ENCODE results near the gene CENPV. TPM values are rescaled to one million over a fixed set of nuclear protein-coding genes. Genes with fewer than 3 reads are reported as not detected.

CENPV gene
- total and polyA plus RNA-seq, 10 of the 15 experiments (the other 5 are each of a cell fraction or from before 2014, with no cell fraction given): 22.5 to 98.6 (median 80.8) TPM

- TF ChIP-seq HCFC1 (IDR thresholded peaks at IDR 0.05; ENCODE audit: low read length) (no peak), SMARCA5 (IDR thresholded peaks at IDR 0.05) (peak; percentile 93; the same call in 1 of the 2 replicates), TCF3 (IDR thresholded peaks at IDR 0.05; ENCODE audit: borderline replicate concordance, insufficient read depth, low read depth, low read length) (peak; percentile 57; the same call in 1 of the 2 replicates), RAD21 (IDR thresholded peaks at IDR 0.05; ENCODE audit: insufficient read depth, low read depth, low read length) (peak; percentile 11; the same call in 1 of the 2 replicates), YY1 (IDR thresholded peaks at IDR 0.05; ENCODE audit: low read depth, low read length) (no peak), TAF1 (IDR thresholded peaks at IDR 0.05; ENCODE audit: borderline replicate concordance, low read depth, low read length) (peak; percentile 55; the same call in 1 of the 2 replicates), POLR2AphosphoS5 (IDR thresholded peaks at IDR 0.05; ENCODE audit: low read length) (peak; percentile 34; the same call in 1 of the 2 replicates), FOS (IDR thresholded peaks at IDR 0.05; ENCODE audit: borderline replicate concordance, extremely low read depth, insufficient read length) (no peak), YBX1 (IDR thresholded peaks at IDR 0.05) (no peak), NKRF (conservative IDR thresholded peaks at IDR 0.05) (no peak), SUPT20H (IDR thresholded peaks at IDR 0.05; ENCODE audit: borderline replicate concordance, control insufficient read depth, low read depth, low read length) (no peak), POLR2A (IDR thresholded peaks at IDR 0.05; ENCODE audit: low read depth, low read length) (peak; percentile 76), NR2F1 (conservative IDR thresholded peaks at IDR 0.05) (peak; percentile 32; the same call in 1 of the 2 replicates), BHLHE40 (IDR thresholded peaks at IDR 0.05; ENCODE audit: borderline replicate concordance in 1 of 2, low read depth in 2 of 2, low read length in 1 of 2) (peak in 1 of 2 experiments; percentile 46; a peak in 1 of 4 replicates), CBX5 (IDR thresholded peaks at IDR 0.05; ENCODE audit: low read depth) (0 out of 2 replicates have a peak, but pooled peaks have one; percentile 31), ZSCAN29 (IDR thresholded peaks at IDR 0.05) (no peak)
These were observed at the start of gene CENPV (continued) for GRCh38 chr17:16353317-16354174.
